HCT116 (cell line): Measurements from ENCODE around the gene MBP.

Source experiments
- CEBPB ChIP-seq: IDR thresholded peaks from 2 replicates; pipeline ENCODE4 v1.6.1; 2012; ENCODE audit warnings: low read depth
- EZH2 ChIP-seq: fragments of 200-600 bp; sonication (generic); IDR thresholded peaks from 2 replicates; pipeline ENCODE4 v1.6.1; 2017; ENCODE audit warnings: antibody characterized with exemption, mixed run types
- FOSL1 ChIP-seq: IDR thresholded peaks from 2 replicates; pipeline ENCODE4 v1.6.1; 2012; ENCODE audit warnings: low read depth
- YY1 ChIP-seq: IDR thresholded peaks from 2 replicates; pipeline ENCODE4 v1.6.1; 2011; ENCODE audit warnings: low read length, low read depth, moderate library complexity, mild to moderate bottlenecking; ENCODE audit not compliant: insufficient replicate concordance; ENCODE audit errors: extremely low read depth
- TF ChIP-seq, protein P1 (sequence below), 3 experiments: fragments of 200-600 bp in 1 of 3; sonication (generic) in 1 of 3; IDR thresholded peaks in 2 of 3; conservative IDR thresholded peaks in 1 of 3; 2 replicates each; pipeline ENCODE4 v1.5.1; 2012 to 2017; ENCODE audit warnings: low read depth in 2 of 3, low read length in 2 of 3, antibody characterized with exemption in 1 of 3, borderline replicate concordance in 1 of 3, control low read depth in 1 of 3, mild to moderate bottlenecking in 1 of 3, mixed read lengths in 1 of 3, mixed run types in 1 of 3, moderate library complexity in 1 of 3; ENCODE audit not compliant: insufficient read depth in 1 of 3
- TF ChIP-seq, protein P2 (sequence below): IDR thresholded peaks from 2 replicates; pipeline ENCODE4 v1.6.1; 2011; ENCODE audit warnings: mild to moderate bottlenecking, low read length, moderate library complexity; ENCODE audit not compliant: insufficient replicate concordance; ENCODE audit errors: extremely low read depth
- TF ChIP-seq, protein P3 (sequence below): IDR thresholded peaks from 2 replicates; pipeline ENCODE4 v1.6.1; 2012; ENCODE audit warnings: low read depth

DNA sequence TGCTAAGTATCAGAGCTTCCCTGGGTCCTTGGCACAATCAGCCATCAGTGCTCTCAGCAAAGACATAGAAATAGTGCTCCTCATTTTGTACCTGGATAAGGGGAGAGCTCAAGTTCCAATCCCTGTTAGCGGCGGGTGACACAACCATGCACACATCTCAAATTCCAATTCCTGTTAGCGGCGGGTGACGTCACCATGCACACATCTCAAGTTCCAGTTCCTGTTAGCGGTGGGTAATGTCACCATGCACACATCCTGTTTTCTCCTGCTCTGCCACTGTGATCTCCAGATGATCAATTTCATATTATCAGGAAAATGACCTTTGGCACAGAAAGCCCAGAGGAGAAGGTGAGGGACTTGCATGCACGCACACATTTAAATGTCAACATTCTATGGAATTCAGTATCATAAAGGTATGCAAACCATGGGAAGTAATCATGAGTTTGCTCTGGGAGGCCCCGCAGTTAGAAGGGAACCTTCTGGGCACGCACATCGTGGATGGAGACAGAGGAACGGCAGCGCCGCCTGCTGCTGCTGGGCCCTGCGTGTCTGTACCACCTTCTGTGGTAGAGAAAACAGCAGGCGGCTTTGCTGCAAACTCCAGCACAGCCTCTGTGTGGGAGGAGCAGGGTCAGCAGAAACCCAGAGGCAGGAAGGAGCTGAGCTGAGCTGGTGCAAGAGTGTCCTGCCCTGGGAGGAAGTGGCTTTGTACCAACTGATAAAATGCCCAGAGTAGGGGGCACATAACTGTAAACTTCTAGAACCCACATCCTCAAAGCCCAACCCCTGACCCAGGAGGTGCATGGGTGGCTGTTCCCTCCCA is 77.8 kb downstream of the MBP start:
- no peak for TF ChIP-seq FOSL1
- TF ChIP-seq, protein P1, sequence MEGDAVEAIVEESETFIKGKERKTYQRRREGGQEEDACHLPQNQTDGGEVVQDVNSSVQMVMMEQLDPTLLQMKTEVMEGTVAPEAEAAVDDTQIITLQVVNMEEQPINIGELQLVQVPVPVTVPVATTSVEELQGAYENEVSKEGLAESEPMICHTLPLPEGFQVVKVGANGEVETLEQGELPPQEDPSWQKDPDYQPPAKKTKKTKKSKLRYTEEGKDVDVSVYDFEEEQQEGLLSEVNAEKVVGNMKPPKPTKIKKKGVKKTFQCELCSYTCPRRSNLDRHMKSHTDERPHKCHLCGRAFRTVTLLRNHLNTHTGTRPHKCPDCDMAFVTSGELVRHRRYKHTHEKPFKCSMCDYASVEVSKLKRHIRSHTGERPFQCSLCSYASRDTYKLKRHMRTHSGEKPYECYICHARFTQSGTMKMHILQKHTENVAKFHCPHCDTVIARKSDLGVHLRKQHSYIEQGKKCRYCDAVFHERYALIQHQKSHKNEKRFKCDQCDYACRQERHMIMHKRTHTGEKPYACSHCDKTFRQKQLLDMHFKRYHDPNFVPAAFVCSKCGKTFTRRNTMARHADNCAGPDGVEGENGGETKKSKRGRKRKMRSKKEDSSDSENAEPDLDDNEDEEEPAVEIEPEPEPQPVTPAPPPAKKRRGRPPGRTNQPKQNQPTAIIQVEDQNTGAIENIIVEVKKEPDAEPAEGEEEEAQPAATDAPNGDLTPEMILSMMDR (IDR thresholded peaks at IDR 0.05 in 2 of 3, conservative IDR thresholded peaks at IDR 0.05 in 1 of 3; ENCODE audit: borderline replicate concordance in 1 of 3, insufficient read depth in 1 of 3, low read depth in 2 of 3, low read length in 2 of 3): no peak
- TF ChIP-seq CEBPB: no peak
- TF ChIP-seq YY1: no peak
- TF ChIP-seq, protein P2, sequence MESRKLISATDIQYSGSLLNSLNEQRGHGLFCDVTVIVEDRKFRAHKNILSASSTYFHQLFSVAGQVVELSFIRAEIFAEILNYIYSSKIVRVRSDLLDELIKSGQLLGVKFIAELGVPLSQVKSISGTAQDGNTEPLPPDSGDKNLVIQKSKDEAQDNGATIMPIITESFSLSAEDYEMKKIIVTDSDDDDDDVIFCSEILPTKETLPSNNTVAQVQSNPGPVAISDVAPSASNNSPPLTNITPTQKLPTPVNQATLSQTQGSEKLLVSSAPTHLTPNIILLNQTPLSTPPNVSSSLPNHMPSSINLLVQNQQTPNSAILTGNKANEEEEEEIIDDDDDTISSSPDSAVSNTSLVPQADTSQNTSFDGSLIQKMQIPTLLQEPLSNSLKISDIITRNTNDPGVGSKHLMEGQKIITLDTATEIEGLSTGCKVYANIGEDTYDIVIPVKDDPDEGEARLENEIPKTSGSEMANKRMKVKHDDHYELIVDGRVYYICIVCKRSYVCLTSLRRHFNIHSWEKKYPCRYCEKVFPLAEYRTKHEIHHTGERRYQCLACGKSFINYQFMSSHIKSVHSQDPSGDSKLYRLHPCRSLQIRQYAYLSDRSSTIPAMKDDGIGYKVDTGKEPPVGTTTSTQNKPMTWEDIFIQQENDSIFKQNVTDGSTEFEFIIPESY: no peak
- TF ChIP-seq, protein P3, sequence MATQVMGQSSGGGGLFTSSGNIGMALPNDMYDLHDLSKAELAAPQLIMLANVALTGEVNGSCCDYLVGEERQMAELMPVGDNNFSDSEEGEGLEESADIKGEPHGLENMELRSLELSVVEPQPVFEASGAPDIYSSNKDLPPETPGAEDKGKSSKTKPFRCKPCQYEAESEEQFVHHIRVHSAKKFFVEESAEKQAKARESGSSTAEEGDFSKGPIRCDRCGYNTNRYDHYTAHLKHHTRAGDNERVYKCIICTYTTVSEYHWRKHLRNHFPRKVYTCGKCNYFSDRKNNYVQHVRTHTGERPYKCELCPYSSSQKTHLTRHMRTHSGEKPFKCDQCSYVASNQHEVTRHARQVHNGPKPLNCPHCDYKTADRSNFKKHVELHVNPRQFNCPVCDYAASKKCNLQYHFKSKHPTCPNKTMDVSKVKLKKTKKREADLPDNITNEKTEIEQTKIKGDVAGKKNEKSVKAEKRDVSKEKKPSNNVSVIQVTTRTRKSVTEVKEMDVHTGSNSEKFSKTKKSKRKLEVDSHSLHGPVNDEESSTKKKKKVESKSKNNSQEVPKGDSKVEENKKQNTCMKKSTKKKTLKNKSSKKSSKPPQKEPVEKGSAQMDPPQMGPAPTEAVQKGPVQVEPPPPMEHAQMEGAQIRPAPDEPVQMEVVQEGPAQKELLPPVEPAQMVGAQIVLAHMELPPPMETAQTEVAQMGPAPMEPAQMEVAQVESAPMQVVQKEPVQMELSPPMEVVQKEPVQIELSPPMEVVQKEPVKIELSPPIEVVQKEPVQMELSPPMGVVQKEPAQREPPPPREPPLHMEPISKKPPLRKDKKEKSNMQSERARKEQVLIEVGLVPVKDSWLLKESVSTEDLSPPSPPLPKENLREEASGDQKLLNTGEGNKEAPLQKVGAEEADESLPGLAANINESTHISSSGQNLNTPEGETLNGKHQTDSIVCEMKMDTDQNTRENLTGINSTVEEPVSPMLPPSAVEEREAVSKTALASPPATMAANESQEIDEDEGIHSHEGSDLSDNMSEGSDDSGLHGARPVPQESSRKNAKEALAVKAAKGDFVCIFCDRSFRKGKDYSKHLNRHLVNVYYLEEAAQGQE: no peak
- TF ChIP-seq EZH2: no peak
